ENCODE results near the gene CWC27. TPM values are rescaled to one million over a fixed set of nuclear protein-coding genes. Genes with fewer than 3 reads are reported as not detected.
A peak's percentile ranks its signal among the peaks of the same experiment; 100 is the strongest.

CWC27 gene
- total and polyA plus RNA-seq, 2 experiments from 2014 or later: 16.3 to 51.6 TPM

- no peaks in the 10 kb centered on the region for H3K27me3 ChIP-seq
- no peaks in the 10 kb centered on the region for H3K9me3 ChIP-seq (ENCODE audit: low read depth)
- H3K36me3 ChIP-seq: no peaks in the 10 kb centered on the region
- no peak for DNase-seq (ENCODE audit: low read depth in 1 of 2, low spot score in 1 of 2)
- no peak overlapping the region for H3K4me3 ChIP-seq
- peaks cover 53% of the 10 kb centered on the region for H3K4me1 ChIP-seq (ENCODE audit: low read depth)
- no peak for TF ChIP-seq CTCF (IDR thresholded peaks at IDR 0.05; ENCODE audit: low read depth, low read length)
- no peak overlapping the region for H3K27ac ChIP-seq
Observed at GRCh38 chr5:65018763-65019162, 250.0 kb downstream of the CWC27 start.

- H3K9me3 ChIP-seq (ENCODE audit: low read depth): no peaks in the 10 kb centered on the region
- peak in 1 of 2 donors; percentile 50 for DNase-seq (ENCODE audit: low read depth in 1 of 2, low spot score in 1 of 2)
- no peaks in the 10 kb centered on the region for H3K36me3 ChIP-seq
- H3K4me3 ChIP-seq: no peak overlapping the region
- H3K27ac ChIP-seq: no peak overlapping the region
- peaks cover 46% of the 10 kb centered on the region for H3K4me1 ChIP-seq (ENCODE audit: low read depth)
- H3K27me3 ChIP-seq: no peaks in the 10 kb centered on the region
- TF ChIP-seq CTCF (IDR thresholded peaks at IDR 0.05; ENCODE audit: low read depth, low read length): no peak
Observed at GRCh38 chr5:65020492-65020891, 251.8 kb downstream of the CWC27 start.

- Histone ChIP-seq H3K27me3 (no peaks in the 10 kb centered on the region), H3K4me1 (ENCODE audit: low read depth) (peaks cover 44% of the 10 kb centered on the region), H3K9me3 (ENCODE audit: low read depth) (no peaks in the 10 kb centered on the region), H3K4me3 (no peak overlapping the region), H3K27ac (peak overlapping the region; percentile 52), H3K36me3 (no peaks in the 10 kb centered on the region)
- no peak for TF ChIP-seq CTCF (IDR thresholded peaks at IDR 0.05; ENCODE audit: low read depth, low read length)
- DNase-seq (ENCODE audit: low read depth in 1 of 2, low spot score in 1 of 2): peak in 1 of 2 donors; percentile 86
Observed at GRCh38 chr5:65021527-65022226, 252.9 kb downstream of the CWC27 start.

GRCh38 chr5:65022932-65023331, 254.2 kb downstream of the CWC27 start:
- DNase-seq (ENCODE audit: low read depth in 1 of 2, low spot score in 1 of 2): no peak
- H3K4me1 ChIP-seq (ENCODE audit: low read depth): peaks cover 37% of the 10 kb centered on the region
- no peak overlapping the region for H3K4me3 ChIP-seq
- TF ChIP-seq CTCF (IDR thresholded peaks at IDR 0.05; ENCODE audit: low read depth, low read length): no peak
- H3K9me3 ChIP-seq (ENCODE audit: low read depth): no peaks in the 10 kb centered on the region
- no peaks in the 10 kb centered on the region for H3K27me3 ChIP-seq
- no peaks in the 10 kb centered on the region for H3K36me3 ChIP-seq
- H3K27ac ChIP-seq: peak overlapping the region; percentile 52

GRCh38 chr5:65024681-65025080, 256.0 kb downstream of the CWC27 start:
- Histone ChIP-seq H3K4me1 (ENCODE audit: low read depth) (peaks cover 33% of the 10 kb centered on the region), H3K36me3 (no peaks in the 10 kb centered on the region), H3K9me3 (ENCODE audit: low read depth) (no peaks in the 10 kb centered on the region), H3K27ac (no peak overlapping the region), H3K27me3 (no peaks in the 10 kb centered on the region), H3K4me3 (no peak overlapping the region)
- no peak for TF ChIP-seq CTCF (IDR thresholded peaks at IDR 0.05; ENCODE audit: low read depth, low read length)
- DNase-seq (ENCODE audit: low read depth in 1 of 2, low spot score in 1 of 2): no peak

Data from cardiac muscle cell (in vitro differentiated cells and primary cell).